GM19239 (cell line): ENCODE data around the gene PLD3.

ENCODE experiments used
- DNase-seq: peaks from one replicate; pipeline ENCODE4 v3.0.0; 2011; ENCODE audit warnings: low spot score; ENCODE audit not compliant: insufficient read length
- FAIRE-seq: peaks from 2 replicates; lab custom pipeline; 2011; peaks lifted over from hg19 to GRCh38; lab: Jason Lieb, UNC

Gene PLD3

GRCh38 chr19:40424637-40425449, 76.3 kb downstream of the PLD3 start:
- peak; percentile 81 for FAIRE-seq
- no peak for DNase-seq

GRCh38 chr19:40425450-40426287, 77.2 kb downstream of the PLD3 start, which contains the start of gene SERTAD1:
Gene SERTAD1, minus strand, starts transcription at chr19:40425992. Its CDS starts 2,446 bp downstream, at chr19:40423546.
- FAIRE-seq: peak; percentile 98

More at GRCh38 chr19:40425450-40426287, 77.2 kb downstream of the PLD3 start, which contains the start of gene SERTAD1:
- DNase-seq: peak; percentile 95
